Left lung (tissue), 10 donors: ENCODE data around the gene DACH1. TPM values are rescaled to one million over a fixed set of nuclear protein-coding genes. Genes with fewer than 3 reads are reported as not detected.
A peak's percentile ranks its signal among the peaks of the same experiment; 100 is the strongest.

Experiments
- ATAC-seq: fragments of 200-7000 bp; cut with Tn5 transposase; one replicate; pipeline ENCODE4 v1.9.1; 2020; ENCODE audit warnings: moderate library complexity
- DNase-seq, 4 donors: peaks; one replicate each; pipeline ENCODE4 v3.0.0-alpha.2; 2013 to 2020
- H3K27ac ChIP-seq, 2 donors: fragments of 200-600 bp; sonication (generic) in 1 of 2; one replicate each; pipeline versions ENCODE4 v1.5.0 to v1.8.0; 2020 to 2021
- H3K27me3 ChIP-seq, 2 donors: fragments of 200-600 bp; sonication (generic) in 1 of 2; one replicate each; pipeline versions ENCODE4 v1.5.0 to v1.8.0; 2020 to 2021
- H3K36me3 ChIP-seq, 2 donors: fragments of 200-600 bp; sonication (generic) in 1 of 2; one replicate each; pipeline versions ENCODE4 v1.5.0 to v1.8.0; 2020 to 2021
- H3K4me1 ChIP-seq, 2 donors: fragments of 200-600 bp; one replicate each; pipeline ENCODE4 v1.8.0; 2021
- H3K4me3 ChIP-seq, 2 donors: fragments of 200-600 bp; sonication (generic) in 1 of 2; one replicate each; pipeline versions ENCODE4 v1.5.0 to v1.8.0; 2020 to 2021; ENCODE audit warnings: mild to moderate bottlenecking in 1 of 2
- H3K9me3 ChIP-seq, 2 donors: fragments of 200-600 bp; sonication (generic) in 1 of 2; one replicate each; pipeline versions ENCODE4 v1.5.0 to v1.8.0; 2020 to 2021
- intact Hi-C, 2 donors: fragments of 100-400 bp; cut with DNase I; formaldehyde crosslinking; loops; one replicate each; pipeline versions ENCODE4 v1.11.2 to v1.14.2; 2022
- polyA plus RNA-seq, 6 donors: library from polyadenylated mRNA; unstranded; fragments of 120-200 nt; gene quantifications; one replicate each; pipeline ENCODE4 v1.2.1, GENCODE V29; 2013; ENCODE audit not compliant: insufficient read length in 6 of 6
- total RNA-seq, 2 donors: library from RNA; stranded (reverse); fragmentation: NEBNext Ultra II Directional; extraction: Animal tissue kit (Norgen Biotek cat#: 25700); gene quantifications; one replicate each; pipeline ENCODE4 v1.2.1, GENCODE V29; 2021
- TF ChIP-seq, protein P1 (sequence below), 2 donors: fragments of 200-600 bp; sonication (generic) in 1 of 2; IDR thresholded peaks; one replicate each; pipeline versions ENCODE4 v1.5.0 to v1.8.0; 2021; ENCODE audit warnings: antibody characterized with exemption in 2 of 2
- donor health status: DM: no; HTN: yes; CAD: no.
- donor health status: DM: no; HTN: no; CAD: no.

DACH1 gene
- total and polyA plus RNA-seq, 8 donors = 4.6 to 47.5 (median 43.9) TPM

- no peaks in the 10 kb centered on the region for H3K9me3 ChIP-seq
- TF ChIP-seq, protein P1, sequence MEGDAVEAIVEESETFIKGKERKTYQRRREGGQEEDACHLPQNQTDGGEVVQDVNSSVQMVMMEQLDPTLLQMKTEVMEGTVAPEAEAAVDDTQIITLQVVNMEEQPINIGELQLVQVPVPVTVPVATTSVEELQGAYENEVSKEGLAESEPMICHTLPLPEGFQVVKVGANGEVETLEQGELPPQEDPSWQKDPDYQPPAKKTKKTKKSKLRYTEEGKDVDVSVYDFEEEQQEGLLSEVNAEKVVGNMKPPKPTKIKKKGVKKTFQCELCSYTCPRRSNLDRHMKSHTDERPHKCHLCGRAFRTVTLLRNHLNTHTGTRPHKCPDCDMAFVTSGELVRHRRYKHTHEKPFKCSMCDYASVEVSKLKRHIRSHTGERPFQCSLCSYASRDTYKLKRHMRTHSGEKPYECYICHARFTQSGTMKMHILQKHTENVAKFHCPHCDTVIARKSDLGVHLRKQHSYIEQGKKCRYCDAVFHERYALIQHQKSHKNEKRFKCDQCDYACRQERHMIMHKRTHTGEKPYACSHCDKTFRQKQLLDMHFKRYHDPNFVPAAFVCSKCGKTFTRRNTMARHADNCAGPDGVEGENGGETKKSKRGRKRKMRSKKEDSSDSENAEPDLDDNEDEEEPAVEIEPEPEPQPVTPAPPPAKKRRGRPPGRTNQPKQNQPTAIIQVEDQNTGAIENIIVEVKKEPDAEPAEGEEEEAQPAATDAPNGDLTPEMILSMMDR (IDR thresholded peaks at IDR 0.05) = no peak
- no peak overlapping the region for H3K27ac ChIP-seq
- ATAC-seq = no peak
- no peaks in the 10 kb centered on the region for H3K36me3 ChIP-seq
- intact Hi-C loops = no loop called here
- no peak for DNase-seq
- H3K27me3 ChIP-seq = no peaks in the 10 kb centered on the region
- H3K4me1 ChIP-seq = peaks cover 0 to 19% of the 10 kb centered on the region in 2 donors
- no peak overlapping the region for H3K4me3 ChIP-seq
Measured at GRCh38 chr13:71879808-71880344, 12.9 kb upstream of the DACH1 start.

- Histone ChIP-seq H3K27me3 (no peaks in the 10 kb centered on the region), H3K4me3 (no peak overlapping the region), H3K9me3 (no peaks in the 10 kb centered on the region), H3K27ac (no peak overlapping the region), H3K36me3 (no peaks in the 10 kb centered on the region), H3K4me1 (peaks cover 0 to 19% of the 10 kb centered on the region in 2 donors)
- ATAC-seq (peak; percentile 89), DNase-seq (peak in 1 of 4 donors; percentile 46)
- intact Hi-C loops = no loop called here
- TF ChIP-seq, protein P1 (IDR thresholded peaks at IDR 0.05) = peak; percentile 43 to 63
Measured at GRCh38 chr13:71879129-71879535, 12.1 kb upstream of the DACH1 start.

DNA sequence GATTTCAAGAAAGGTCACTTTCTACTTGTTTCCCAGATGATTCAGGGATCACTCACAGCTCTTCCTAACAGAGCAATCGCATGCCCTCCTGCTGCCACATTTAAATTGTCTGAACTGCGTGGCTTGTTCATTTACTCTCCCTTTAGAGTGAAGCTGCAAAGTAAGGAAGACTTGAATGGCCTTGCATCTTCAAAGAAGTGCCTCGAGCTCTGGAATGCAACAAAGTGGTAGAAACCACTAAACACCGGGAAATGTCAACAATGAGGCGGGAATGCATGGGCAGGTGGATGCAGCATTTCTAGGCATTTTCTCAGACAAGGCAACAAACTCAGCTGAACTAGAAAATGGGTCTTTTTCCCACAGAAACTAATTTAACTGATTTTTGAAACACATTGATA is 10.3 kb upstream of the DACH1 start:
- H3K27me3 ChIP-seq = no peaks in the 10 kb centered on the region
- DNase-seq (no peak), ATAC-seq (no peak)
- H3K36me3 ChIP-seq = no peaks in the 10 kb centered on the region
- no peaks in the 10 kb centered on the region for H3K9me3 ChIP-seq
- no peak overlapping the region for H3K27ac ChIP-seq
- H3K4me1 ChIP-seq = peaks cover 0 to 19% of the 10 kb centered on the region in 2 donors
- TF ChIP-seq, protein P1 (IDR thresholded peaks at IDR 0.05) = no peak
- H3K4me3 ChIP-seq = no peak overlapping the region
- intact Hi-C loops = no loop called here

- no peak for ATAC-seq
- intact Hi-C loops = no loop called here
- no peak overlapping the region for H3K4me3 ChIP-seq
- H3K27me3 ChIP-seq = no peaks in the 10 kb centered on the region
- TF ChIP-seq, protein P1 (IDR thresholded peaks at IDR 0.05) = no peak
- no peak for DNase-seq
- peaks cover 0 to 19% of the 10 kb centered on the region in 2 donors for H3K4me1 ChIP-seq
- no peaks in the 10 kb centered on the region for H3K36me3 ChIP-seq
- H3K9me3 ChIP-seq = no peaks in the 10 kb centered on the region
- no peak overlapping the region for H3K27ac ChIP-seq
Measured at GRCh38 chr13:71876648-71877255, 9.7 kb upstream of the DACH1 start.

DNA sequence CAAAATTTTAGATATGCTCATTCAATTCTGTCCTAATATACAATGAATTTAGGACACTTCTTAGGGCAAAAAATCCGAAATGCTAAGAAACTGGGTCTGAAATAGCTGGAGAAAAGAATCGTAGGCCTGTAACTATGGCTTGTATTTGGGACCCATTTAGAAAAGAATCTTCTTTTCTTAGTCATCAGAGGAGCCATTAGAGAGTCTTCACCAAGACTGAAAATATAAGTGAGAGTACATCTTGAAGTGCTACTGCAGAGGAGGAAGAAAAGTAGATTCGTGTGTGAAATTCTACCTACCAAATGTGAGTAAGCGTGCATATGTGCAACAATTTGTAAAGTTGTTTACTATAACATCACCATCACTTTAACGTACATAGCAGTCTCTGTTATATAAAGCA is 8.8 kb upstream of the DACH1 start:
- H3K27me3 ChIP-seq = no peaks in the 10 kb centered on the region
- H3K9me3 ChIP-seq = no peaks in the 10 kb centered on the region
- ATAC-seq (no peak), DNase-seq (no peak)
- H3K4me3 ChIP-seq = no peak overlapping the region
- peaks cover 0 to 19% of the 10 kb centered on the region in 2 donors for H3K4me1 ChIP-seq
- no peaks in the 10 kb centered on the region for H3K36me3 ChIP-seq
- H3K27ac ChIP-seq = no peak overlapping the region
- TF ChIP-seq, protein P1 (IDR thresholded peaks at IDR 0.05) = no peak
- intact Hi-C loops = no loop called here
